Activated CD4-positive, alpha-beta T cell treated with anti-CD3 and anti-CD28 coated beads for 36 hours (primary cell): Measurements from ENCODE around the gene KLF7. TPM values are rescaled to one million over a fixed set of nuclear protein-coding genes. Genes with fewer than 3 reads are reported as not detected.
"Not testable (repeated sequence)": the region's sequence is repeated elsewhere in the genome, so short reads cannot be mapped to it uniquely, and the experiment has no call there.

Source experiments
- ATAC-seq: fragments of 200-7000 bp; cut with Tn5 transposase; one replicate; pipeline ENCODE4 v1.10.0; 2021; ENCODE audit warnings: mild to moderate bottlenecking, moderate library complexity
- CTCF ChIA-PET: fragments of 350-600 bp; sonication (Branson Sonifier 250); formaldehyde crosslinking; loops from one replicate; lab custom pipeline; 2021; ENCODE audit warnings: antibody characterized with exemption; lab: Charles Lee
- POLR2A ChIA-PET: fragments of 350-600 bp; sonication (Branson Sonifier 250); formaldehyde crosslinking; loops from one replicate; lab custom pipeline; 2021; ENCODE audit warnings: antibody characterized with exemption, inconsistent platforms; lab: Charles Lee
- DNase-seq: peaks from one replicate; pipeline ENCODE4 v3.0.0-alpha.2; 2020
- H3K27ac Mint-ChIP-seq: one replicate; pipeline ENCODE4 v1.8.0; 2021; ENCODE audit warnings: mixed read lengths
- H3K27me3 Mint-ChIP-seq: one replicate; pipeline ENCODE4 v1.8.0; 2021; ENCODE audit warnings: mixed read lengths
- H3K36me3 Mint-ChIP-seq: one replicate; pipeline ENCODE4 v1.8.0; 2021; ENCODE audit warnings: low read depth, mixed read lengths
- H3K4me1 Mint-ChIP-seq: one replicate; pipeline ENCODE4 v1.8.0; 2021; ENCODE audit warnings: mixed read lengths
- H3K4me3 Mint-ChIP-seq: one replicate; pipeline ENCODE4 v1.8.0; 2021; ENCODE audit warnings: mild to moderate bottlenecking, moderate library complexity, mixed read lengths
- H3K9me3 Mint-ChIP-seq: one replicate; pipeline ENCODE4 v1.8.0; 2021; ENCODE audit warnings: low read depth, mixed read lengths
- intact Hi-C, 2 experiments: fragments of 100-400 bp; cut with DNase I in 1 of 2; cut with micrococcal nuclease in 1 of 2; formaldehyde crosslinking; loops; one replicate each; pipeline versions ENCODE4 v1.14.2 to v1.15.1; 2022 to 2024; cut with DNase I, micrococcal nuclease
- total RNA-seq, 2 experiments: library from RNA; stranded (reverse); gene quantifications; one replicate each; pipeline ENCODE4 v1.2.3, GENCODE V29; 2021

KLF7 gene
- total RNA-seq, 2 experiments from 2014 or later = 21.9 to 32.7 TPM

DNA sequence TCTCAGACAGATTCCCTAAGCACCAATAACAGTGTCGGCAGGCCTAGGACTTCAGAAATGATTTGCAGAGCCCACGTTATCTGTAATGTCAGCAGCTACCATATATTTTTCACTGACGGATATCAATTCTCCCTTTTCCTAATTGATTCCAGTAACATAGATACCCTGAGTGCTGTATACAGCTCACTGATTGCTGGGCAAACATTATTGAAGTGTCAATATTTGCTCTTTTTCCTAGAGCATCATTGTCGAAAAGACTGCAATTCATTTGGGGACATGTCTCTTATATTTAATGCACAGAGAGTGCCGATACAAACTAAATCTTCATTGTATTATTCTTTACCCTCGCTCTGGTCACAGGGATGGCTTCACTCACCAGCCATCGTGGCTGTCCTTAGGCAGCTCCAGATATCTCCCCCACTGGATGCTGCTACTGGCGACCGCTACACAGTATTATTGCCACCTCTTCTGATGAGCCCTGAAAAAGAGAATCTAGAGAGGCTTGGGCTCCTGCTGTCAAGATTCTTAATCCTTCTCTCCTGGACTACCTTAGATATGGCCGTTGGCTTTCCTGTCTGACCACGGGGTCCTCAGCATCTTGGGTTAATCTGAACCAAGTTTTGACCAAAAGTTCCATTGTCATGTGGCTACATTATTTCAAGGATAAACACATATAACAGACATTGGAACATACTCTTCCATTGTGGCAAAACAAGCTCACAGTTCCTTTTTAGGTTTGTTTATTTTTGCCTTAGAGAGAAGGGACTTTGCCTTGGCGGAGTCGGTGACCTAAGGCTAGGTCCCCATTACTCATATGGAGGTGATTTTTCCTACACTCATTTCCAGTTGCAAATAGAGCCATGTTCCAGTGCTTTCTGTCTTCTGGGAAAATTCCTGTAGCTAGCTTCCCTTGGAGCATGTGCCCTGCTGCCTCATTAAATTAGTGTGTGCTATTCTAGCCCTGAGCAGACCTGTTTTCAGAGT lies 121.1 kb downstream of the KLF7 start:
- Mint-ChIP-seq H3K4me3 (no peak overlapping the region), H3K27ac (no peak overlapping the region), H3K4me1 (peaks cover 13% of the 10 kb centered on the region), H3K9me3 (no peaks in the 10 kb centered on the region), H3K36me3 (no peaks in the 10 kb centered on the region), H3K27me3 (peaks cover 2% of the 10 kb centered on the region)
- no peak for ATAC-seq
- ChIA-PET CTCF (interaction anchor here (0.6 to 2.2 kb wide), 5 partner anchors 10 to 423 kb away, joined by 3 to 8 read pairs (median 3); no protein-coding TSS in a partner anchor), POLR2A (no interaction called here)
- no peak for DNase-seq
- intact Hi-C loops = loop anchor here (5.0 to 10.0 kb wide), 2 partner anchors 118 to 350 kb away; no protein-coding TSS in a partner anchor

DNA sequence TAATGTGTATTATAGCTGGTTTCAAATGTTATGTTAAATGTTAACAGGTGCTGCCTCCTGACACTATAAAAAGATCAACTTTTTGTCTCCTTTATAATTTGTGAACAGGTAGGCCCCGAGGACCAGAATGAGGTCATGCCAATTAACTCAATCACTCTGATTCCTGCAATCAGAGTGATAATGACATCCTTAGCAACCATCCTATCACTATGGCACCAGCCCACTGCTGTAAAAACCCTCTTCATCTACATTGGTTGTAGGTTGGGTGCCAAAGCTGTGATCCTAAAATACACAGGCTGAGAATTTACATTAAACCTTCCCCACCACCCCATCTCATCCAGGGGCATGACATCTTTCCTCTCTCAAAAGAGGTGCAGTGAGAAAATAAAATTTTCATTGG lies 122.9 kb downstream of the KLF7 start:
- POLR2A ChIA-PET = no interaction called here
- intact Hi-C loops = loop anchor here in 1 of 2 experiments (10.0 kb wide), 1 partner anchor 348 kb away; no protein-coding TSS in a partner anchor

DNA sequence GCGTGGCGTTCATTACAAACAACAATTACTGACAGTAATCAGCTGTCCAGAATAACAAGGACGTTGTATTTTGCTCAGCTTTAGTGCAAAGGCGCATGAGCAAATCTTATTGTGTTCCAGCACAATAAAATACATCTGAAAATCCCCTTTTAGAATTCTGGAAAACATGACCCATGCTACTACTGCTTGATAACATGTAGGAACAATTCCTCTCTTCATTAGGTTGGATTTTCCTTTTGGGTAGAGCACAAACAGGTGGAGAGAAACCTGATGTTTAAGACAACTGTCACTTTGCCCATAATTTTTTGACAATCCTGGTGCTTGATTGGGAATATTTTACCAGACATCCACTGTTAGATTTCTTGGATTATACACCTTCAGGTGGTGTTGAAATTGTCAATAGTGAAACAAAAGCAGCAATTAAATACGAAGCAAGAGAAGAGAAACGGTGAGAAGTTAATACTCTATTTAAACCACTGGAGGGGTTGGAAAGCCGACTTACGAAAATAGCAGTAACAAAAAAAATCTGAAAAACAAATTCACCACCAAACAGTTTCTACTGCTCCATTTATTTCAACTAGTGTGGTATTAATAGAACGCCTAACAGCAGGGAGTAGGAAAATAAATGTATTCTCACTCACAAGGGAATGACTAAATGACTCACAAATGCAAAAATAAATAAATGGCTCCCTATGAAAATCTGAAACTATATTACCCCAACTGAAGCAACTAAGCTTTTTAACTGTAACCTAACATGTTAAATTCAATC lies 123.8 kb downstream of the KLF7 start:
- H3K4me3 Mint-ChIP-seq = no peak overlapping the region
- peaks cover 2% of the 10 kb centered on the region for H3K27me3 Mint-ChIP-seq
- no peak overlapping the region for H3K27ac Mint-ChIP-seq
- DNase-seq = no peak
- no peaks in the 10 kb centered on the region for H3K36me3 Mint-ChIP-seq
- H3K4me1 Mint-ChIP-seq = peaks cover 9% of the 10 kb centered on the region
- ChIA-PET POLR2A (no interaction called here), CTCF (no interaction called here)
- intact Hi-C loops = loop anchor here in 1 of 2 experiments (10.0 kb wide), 1 partner anchor 347 kb away; no protein-coding TSS in a partner anchor
- no peak for ATAC-seq
- H3K9me3 Mint-ChIP-seq = no peaks in the 10 kb centered on the region

More for the DNA sequence above, 122.9 kb downstream of the KLF7 start:
- H3K9me3 Mint-ChIP-seq = no peaks in the 10 kb centered on the region
- CTCF ChIA-PET = no interaction called here
- peaks cover 13% of the 10 kb centered on the region for H3K4me1 Mint-ChIP-seq
- no peak for ATAC-seq
- H3K27ac Mint-ChIP-seq = no peak overlapping the region
- no peaks in the 10 kb centered on the region for H3K36me3 Mint-ChIP-seq
- no peak for DNase-seq
- H3K27me3 Mint-ChIP-seq = peaks cover 2% of the 10 kb centered on the region
- no peak overlapping the region for H3K4me3 Mint-ChIP-seq

DNA sequence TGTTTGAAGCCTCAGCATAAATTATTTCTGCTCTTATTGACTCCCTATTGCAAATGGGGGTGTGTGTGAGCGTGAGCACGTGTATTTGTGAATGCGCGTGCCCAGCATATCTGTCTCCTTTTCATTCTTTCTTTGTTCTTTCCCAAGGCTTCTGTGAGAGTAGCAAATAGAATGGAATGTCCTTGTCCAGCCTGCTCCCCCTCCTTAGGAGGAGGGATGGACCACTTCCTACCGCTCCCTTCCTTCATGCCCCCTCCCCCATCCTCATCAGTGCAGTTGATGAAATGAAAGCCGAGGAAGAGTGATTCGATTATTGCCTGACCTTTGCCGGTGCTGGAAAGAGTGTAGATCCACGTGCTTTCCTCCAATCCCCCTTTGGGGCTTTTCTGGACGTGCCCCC lies 124.5 kb downstream of the KLF7 start:
- intact Hi-C loops = loop anchor here in 1 of 2 experiments (10.0 kb wide), 1 partner anchor 346 kb away; no protein-coding TSS in a partner anchor
- no peak for DNase-seq
- peaks cover 2% of the 10 kb centered on the region for H3K27me3 Mint-ChIP-seq

DNA sequence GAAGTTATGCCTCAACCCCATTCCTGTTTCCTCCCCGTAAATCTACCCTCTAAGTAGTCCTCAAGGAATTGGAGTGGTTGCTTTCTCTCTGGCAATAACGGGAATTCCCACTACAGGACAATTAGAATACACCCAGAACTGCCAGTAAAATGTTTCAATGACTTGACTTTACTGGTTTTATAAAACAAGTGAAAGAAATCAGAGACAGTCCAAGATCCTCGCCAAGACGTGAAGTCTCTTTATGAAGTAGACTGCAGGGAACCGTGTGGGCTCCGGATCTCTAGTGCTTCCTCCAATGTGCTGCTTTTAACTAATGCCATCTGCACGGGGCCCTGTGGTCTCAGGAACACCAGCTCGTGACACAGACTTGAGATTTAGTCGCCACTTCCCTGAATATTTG lies 125.1 kb downstream of the KLF7 start:
- Mint-ChIP-seq H3K9me3 (no peaks in the 10 kb centered on the region), H3K4me1 (no peaks in the 10 kb centered on the region)
- no peak for ATAC-seq

More for the DNA sequence above, 124.5 kb downstream of the KLF7 start:
- H3K9me3 Mint-ChIP-seq = no peaks in the 10 kb centered on the region
- ChIA-PET POLR2A (no interaction called here), CTCF (no interaction called here)
- H3K4me1 Mint-ChIP-seq = peaks cover 3% of the 10 kb centered on the region
- no peaks in the 10 kb centered on the region for H3K36me3 Mint-ChIP-seq
- no peak for ATAC-seq
- no peak overlapping the region for H3K4me3 Mint-ChIP-seq
- H3K27ac Mint-ChIP-seq = no peak overlapping the region

DNA sequence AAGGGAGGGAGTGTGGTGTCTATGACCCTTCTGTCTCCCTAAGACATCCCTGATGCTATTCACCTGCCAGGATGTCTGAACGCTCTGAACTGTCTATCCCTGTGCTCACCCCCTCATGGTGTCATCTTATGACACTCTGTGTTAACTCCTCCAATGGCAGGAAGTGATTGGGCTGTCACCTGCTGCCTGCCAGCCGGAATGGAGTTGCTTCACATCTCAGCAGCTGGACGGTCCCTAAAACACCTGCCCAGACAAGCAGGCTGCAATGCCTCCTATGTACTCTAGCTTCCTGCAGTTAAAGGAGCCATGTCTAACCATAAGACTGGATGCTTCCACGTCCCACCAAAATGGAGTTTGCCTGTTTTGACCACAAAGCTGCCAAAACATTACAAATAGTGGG lies 126.5 kb downstream of the KLF7 start:
- Mint-ChIP-seq H3K27ac (no peak overlapping the region), H3K4me1 (no peaks in the 10 kb centered on the region), H3K4me3 (no peak overlapping the region), H3K9me3 (no peaks in the 10 kb centered on the region), H3K27me3 (peaks cover 2% of the 10 kb centered on the region), H3K36me3 (no peaks in the 10 kb centered on the region)
- DNase-seq (no peak), ATAC-seq (no peak)
- intact Hi-C loops = no loop called here
- ChIA-PET POLR2A (no interaction called here), CTCF (no interaction called here)

More for the DNA sequence above, 125.1 kb downstream of the KLF7 start:
- Mint-ChIP-seq H3K36me3 (no peaks in the 10 kb centered on the region), H3K27me3 (peaks cover 2% of the 10 kb centered on the region), H3K4me3 (no peak overlapping the region), H3K27ac (no peak overlapping the region)
- intact Hi-C loops = loop anchor here in 1 of 2 experiments (10.0 kb wide), 1 partner anchor 346 kb away; no protein-coding TSS in a partner anchor
- POLR2A ChIA-PET = no interaction called here
- CTCF ChIA-PET = no interaction called here
- DNase-seq = no peak

DNA sequence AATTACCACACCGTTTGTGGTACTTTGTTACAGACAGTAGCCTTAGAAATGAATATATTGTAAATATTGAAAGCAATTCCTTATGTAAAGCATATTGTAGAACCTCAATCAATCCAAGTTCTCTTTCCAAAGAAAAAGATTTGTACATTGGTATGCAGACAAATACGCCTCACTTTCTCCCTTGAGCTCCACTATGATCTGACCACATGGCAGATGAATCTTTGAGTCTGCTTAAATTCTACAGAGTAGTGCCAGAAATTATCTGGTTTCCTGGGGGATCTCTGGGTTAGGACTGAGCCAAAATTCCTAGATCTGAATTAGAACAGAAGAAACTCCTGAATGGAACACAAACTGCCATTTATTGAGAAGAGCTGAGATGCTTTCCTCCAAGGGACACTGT lies 127.4 kb downstream of the KLF7 start:
- POLR2A ChIA-PET = no interaction called here
- no peaks in the 10 kb centered on the region for H3K9me3 Mint-ChIP-seq
- no peak overlapping the region for H3K27ac Mint-ChIP-seq

DNA sequence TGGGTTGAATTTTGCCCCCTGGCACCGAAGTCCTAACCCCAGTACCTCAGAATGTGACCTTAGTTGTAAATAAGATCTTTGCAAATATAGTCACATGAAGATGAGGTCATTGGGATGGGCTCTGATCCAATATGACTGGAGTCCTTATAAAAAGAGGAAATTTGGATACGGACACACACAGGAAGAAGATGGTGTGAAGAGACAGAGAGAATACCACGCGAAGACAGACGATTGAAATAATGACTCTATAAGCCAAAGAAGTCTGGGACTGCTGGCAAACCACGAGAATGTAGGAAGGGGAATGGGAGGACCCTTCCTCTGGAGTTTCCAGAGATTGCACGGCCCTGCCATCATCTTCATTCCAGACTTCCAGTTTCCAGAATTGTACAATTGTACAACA lies 127.9 kb downstream of the KLF7 start:
- DNase-seq = no peak
- ChIA-PET CTCF (no interaction called here), POLR2A (no interaction called here)
- peaks cover 2% of the 10 kb centered on the region for H3K27me3 Mint-ChIP-seq
- ATAC-seq = no peak
- H3K36me3 Mint-ChIP-seq = peaks cover 2% of the 10 kb centered on the region
- peaks cover under 1% of the 10 kb centered on the region for H3K9me3 Mint-ChIP-seq
- H3K27ac Mint-ChIP-seq = no peak overlapping the region
- no peaks in the 10 kb centered on the region for H3K4me1 Mint-ChIP-seq
- intact Hi-C loops = no loop called here
- no peak overlapping the region for H3K4me3 Mint-ChIP-seq

More for the DNA sequence above, 127.4 kb downstream of the KLF7 start:
- ATAC-seq = no peak
- Mint-ChIP-seq H3K4me3 (no peak overlapping the region), H3K4me1 (no peaks in the 10 kb centered on the region), H3K36me3 (peaks cover 2% of the 10 kb centered on the region), H3K27me3 (peaks cover 2% of the 10 kb centered on the region)
- intact Hi-C loops = no loop called here
- CTCF ChIA-PET = no interaction called here
- DNase-seq = no peak

DNA sequence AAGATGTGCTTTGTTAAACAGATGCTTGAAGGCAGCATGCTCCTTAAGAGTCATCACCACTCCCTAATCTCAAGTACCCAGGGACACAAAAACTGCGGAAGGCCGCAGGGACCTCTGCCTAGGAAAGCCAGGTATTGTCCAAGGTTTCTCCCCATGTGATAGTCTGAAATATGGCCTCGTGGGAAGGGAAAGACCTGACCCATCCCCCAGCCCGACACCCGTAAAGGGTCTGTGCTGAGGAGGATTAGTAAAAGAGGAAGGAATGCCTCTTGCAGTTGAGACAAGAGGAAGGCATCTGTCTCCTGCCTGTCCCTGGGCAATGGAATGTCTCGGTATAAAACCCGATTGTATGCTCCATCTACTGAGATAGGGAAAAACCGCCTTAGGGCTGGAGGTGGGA lies 128.7 kb downstream of the KLF7 start:
- H3K4me3 Mint-ChIP-seq, POLR2A ChIA-PET, H3K9me3 Mint-ChIP-seq, intact Hi-C loops, H3K27me3 Mint-ChIP-seq, DNase-seq, ATAC-seq, H3K36me3 Mint-ChIP-seq, H3K27ac Mint-ChIP-seq, H3K4me1 Mint-ChIP-seq, CTCF ChIA-PET: not testable (repeated sequence)

DNA sequence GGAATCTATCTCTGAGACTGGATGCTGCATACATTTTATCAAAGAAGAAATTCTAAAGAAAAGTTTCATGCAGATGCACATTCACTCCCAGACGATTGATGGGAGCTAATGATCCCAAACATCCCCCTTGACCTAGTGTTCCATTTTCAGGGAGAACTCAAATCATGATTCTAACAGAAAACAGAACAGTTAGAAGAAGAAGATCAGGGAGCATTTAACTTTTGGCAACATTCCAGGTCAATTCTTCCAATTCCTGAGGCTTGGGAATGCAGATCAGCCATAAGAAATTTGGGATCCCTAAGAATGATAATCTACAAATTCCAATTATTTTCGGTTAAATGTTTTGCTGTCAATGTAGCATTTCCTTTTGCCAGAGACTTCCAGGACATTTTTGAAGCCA lies 129.9 kb downstream of the KLF7 start:
- DNase-seq (no peak), ATAC-seq (no peak)
- H3K4me1 Mint-ChIP-seq = no peaks in the 10 kb centered on the region
- no peak overlapping the region for H3K4me3 Mint-ChIP-seq
- ChIA-PET POLR2A (no interaction called here), CTCF (interaction anchor here (0.5 kb wide), 1 partner anchor 342 kb away, joined by 3 read pairs; no protein-coding TSS in a partner anchor)
- H3K27ac Mint-ChIP-seq = no peak overlapping the region
- peaks cover 4% of the 10 kb centered on the region for H3K9me3 Mint-ChIP-seq
- H3K36me3 Mint-ChIP-seq = peaks cover 2% of the 10 kb centered on the region
- intact Hi-C loops = no loop called here
- H3K27me3 Mint-ChIP-seq = peaks cover 3% of the 10 kb centered on the region

DNA sequence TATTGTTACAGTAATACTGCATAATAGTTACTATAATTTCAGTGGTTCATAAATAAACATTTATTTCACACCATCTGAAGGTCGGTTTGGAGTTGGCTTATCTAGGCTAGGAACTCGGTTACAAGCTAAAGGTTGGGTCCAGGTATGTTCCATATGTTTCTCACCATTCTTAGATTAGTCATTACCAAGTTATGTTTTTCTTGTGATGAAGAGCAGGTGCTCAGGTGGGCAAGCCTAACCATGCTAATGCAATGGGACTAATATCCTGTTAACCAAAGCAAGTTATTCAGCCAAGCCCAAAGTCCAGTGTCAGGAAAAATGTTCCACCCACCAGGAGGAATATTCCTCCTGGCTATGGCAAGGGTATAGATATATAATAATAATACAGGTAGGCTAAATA lies 133.3 kb downstream of the KLF7 start:
- no peak for DNase-seq
- peaks cover 2% of the 10 kb centered on the region for H3K36me3 Mint-ChIP-seq
- H3K4me3 Mint-ChIP-seq = no peak overlapping the region
- H3K9me3 Mint-ChIP-seq = peaks cover 4% of the 10 kb centered on the region
- no peak for ATAC-seq
- peaks cover 2% of the 10 kb centered on the region for H3K27me3 Mint-ChIP-seq
- ChIA-PET POLR2A (no interaction called here), CTCF (no interaction called here)
- no peak overlapping the region for H3K27ac Mint-ChIP-seq
- H3K4me1 Mint-ChIP-seq = no peaks in the 10 kb centered on the region
- intact Hi-C loops = no loop called here
